ENCODE data around the gene FAM181B. TPM values are rescaled to one million over a fixed set of nuclear protein-coding genes. Genes with fewer than 3 reads are reported as not detected.
A peak's percentile ranks its signal among the peaks of the same experiment; 100 is the strongest.

FAM181B gene
- total RNA-seq, 1 experiment from 2014 or later, result 0.69 TPM

- H3K27ac ChIP-seq (ENCODE audit: low read length), result no peak overlapping the region
- no peak overlapping the region for H3K4me3 ChIP-seq (ENCODE audit: low read depth in 2 of 2, low read length in 2 of 2)
- DNase-seq (ENCODE audit: low read depth, low spot score) (no peak), ATAC-seq (no peak)
- H3K36me3 ChIP-seq (ENCODE audit: control insufficient read depth, insufficient read depth, low read length), result no peaks in the 10 kb centered on the region
- TF ChIP-seq SIN3A (IDR thresholded peaks at IDR 0.05; ENCODE audit: borderline replicate concordance, insufficient read depth, low read depth, low read length) (no peak), CTCF (IDR thresholded peaks at IDR 0.05) (no peak), POLR2AphosphoS5 (IDR thresholded peaks at IDR 0.05; ENCODE audit: low read depth, low read length) (no peak), TCF7L2 (IDR thresholded peaks at IDR 0.05; ENCODE audit: low read depth, low read length) (no peak), REST (IDR thresholded peaks at IDR 0.05; ENCODE audit: insufficient read depth in 1 of 2, low read depth in 2 of 2, low read length in 1 of 2) (no peak)
- H3K27me3 ChIP-seq (ENCODE audit: control insufficient read depth, insufficient read depth, low read length), result peaks cover 3% of the 10 kb centered on the region
- no peaks in the 10 kb centered on the region for H3K9me3 ChIP-seq (ENCODE audit: control insufficient read depth, insufficient read depth, low read depth, low read length)
- intact Hi-C loops (cut with micrococcal nuclease; ENCODE audit: unreplicated experiment) (loop anchor here (1.0 kb wide), 1 partner anchor 145 kb away; no protein-coding TSS in a partner anchor), in situ Hi-C loops (cut with HindIII; ENCODE audit: low pct_unique_long_range_greater_than_20kb, low sequenced_read_pairs) (no loop called here)
- ChIA-PET CTCF (no interaction called here), POLR2A (interaction anchor here (0.7 kb wide), 1 partner anchor 138 kb away, joined by 4 read pairs; no protein-coding TSS in a partner anchor)
- BruUV-seq (replicated peaks), result no TSS peak
- no peaks in the 10 kb centered on the region; the same call in 1 of the 2 replicates for H3K4me1 ChIP-seq (ENCODE audit: control insufficient read depth, insufficient read depth, low read length)
These were observed 14.8 kb downstream of the FAM181B start for GRCh38 chr11:82718821-82719220.

GRCh38 chr11:82718307-82718706, 15.4 kb downstream of the FAM181B start:
- DNase-seq (ENCODE audit: low read depth, low spot score) (peak; percentile 25), ATAC-seq (peak; percentile 83)
- no peak overlapping the region for H3K4me3 ChIP-seq (ENCODE audit: low read depth in 2 of 2, low read length in 2 of 2)
- POLR2A ChIA-PET, result no interaction called here
- no peaks in the 10 kb centered on the region; the same call in 1 of the 2 replicates for H3K4me1 ChIP-seq (ENCODE audit: control insufficient read depth, insufficient read depth, low read length)
- no peak overlapping the region for H3K27ac ChIP-seq (ENCODE audit: low read length)
- no peaks in the 10 kb centered on the region for H3K9me3 ChIP-seq (ENCODE audit: control insufficient read depth, insufficient read depth, low read depth, low read length)
- no peaks in the 10 kb centered on the region for H3K36me3 ChIP-seq (ENCODE audit: control insufficient read depth, insufficient read depth, low read length)
- CTCF ChIA-PET, result interaction anchor here (0.6 to 0.7 kb wide), 2 partner anchors 358 to 380 kb away, joined by 4 to 5 read pairs; no protein-coding TSS in a partner anchor
- TF ChIP-seq SIN3A (IDR thresholded peaks at IDR 0.05; ENCODE audit: borderline replicate concordance, insufficient read depth, low read depth, low read length) (no peak), CTCF (IDR thresholded peaks at IDR 0.05) (peak; percentile 91)
- H3K27me3 ChIP-seq (ENCODE audit: control insufficient read depth, insufficient read depth, low read length), result peaks cover 7% of the 10 kb centered on the region
- BruUV-seq (replicated peaks), result no TSS peak
- in situ Hi-C loops (cut with HindIII; ENCODE audit: low pct_unique_long_range_greater_than_20kb, low sequenced_read_pairs), result no loop called here
- intact Hi-C loops (cut with micrococcal nuclease; ENCODE audit: unreplicated experiment), result loop anchor here (1.0 kb wide), 1 partner anchor 146 kb away; no protein-coding TSS in a partner anchor

Data from Panc1 (cell line).